Stomach (tissue), 4 donors: ENCODE data around the gene PLXNB2.

Experiments
- POLR2A ChIP-seq, 4 donors: fragments of 450-650 bp; IDR thresholded peaks; one replicate each; pipeline ENCODE4 v1.6.1; 2016; ENCODE audit warnings: antibody characterized with exemption in 4 of 4, control low read depth in 2 of 4, mild to moderate bottlenecking in 1 of 4, moderate library complexity in 1 of 4
- TF ChIP-seq, protein P1 (sequence below), 7 experiments: fragments of 450-650 bp in 4 of 7; fragments of 200-600 bp in 3 of 7; sonication (generic) in 3 of 7; IDR thresholded peaks; one replicate each; pipeline ENCODE4 v1.5.1; 2016 to 2019; ENCODE audit warnings: antibody characterized with exemption in 7 of 7, control low read depth in 2 of 7, mild to moderate bottlenecking in 1 of 7

DNA sequence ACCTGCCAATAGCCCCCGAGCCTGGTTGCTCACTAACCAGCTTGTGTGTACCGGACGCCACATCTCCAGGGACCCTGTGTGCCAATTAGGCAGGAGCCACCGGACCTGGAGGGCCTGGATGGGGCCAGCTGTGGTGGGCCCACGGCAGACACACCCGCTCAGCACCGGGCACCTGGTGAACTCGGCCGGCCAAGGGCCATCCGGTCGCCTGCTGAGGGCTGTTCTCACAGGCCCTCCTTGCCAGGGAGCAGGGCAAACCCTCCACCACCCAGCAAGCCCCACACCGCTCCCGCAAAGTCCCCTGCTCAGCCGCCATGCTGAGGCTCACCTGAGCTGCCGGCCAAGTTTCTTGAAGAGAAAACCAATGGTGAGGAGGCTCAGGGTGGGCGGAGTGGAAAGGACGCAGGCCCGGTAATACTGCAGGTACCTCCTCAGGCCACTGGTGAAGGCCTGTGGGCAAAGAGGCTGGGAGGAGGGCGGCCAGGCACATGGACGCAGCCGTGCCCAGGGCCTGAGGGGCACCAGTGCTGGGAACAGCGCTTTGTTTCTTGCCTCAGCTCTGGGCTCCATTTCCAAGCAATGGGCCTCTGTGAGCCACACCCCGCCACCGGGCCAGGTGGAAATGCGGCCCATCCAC lies 79.7 kb downstream of the PLXNB2 start:
- TF ChIP-seq, protein P1, sequence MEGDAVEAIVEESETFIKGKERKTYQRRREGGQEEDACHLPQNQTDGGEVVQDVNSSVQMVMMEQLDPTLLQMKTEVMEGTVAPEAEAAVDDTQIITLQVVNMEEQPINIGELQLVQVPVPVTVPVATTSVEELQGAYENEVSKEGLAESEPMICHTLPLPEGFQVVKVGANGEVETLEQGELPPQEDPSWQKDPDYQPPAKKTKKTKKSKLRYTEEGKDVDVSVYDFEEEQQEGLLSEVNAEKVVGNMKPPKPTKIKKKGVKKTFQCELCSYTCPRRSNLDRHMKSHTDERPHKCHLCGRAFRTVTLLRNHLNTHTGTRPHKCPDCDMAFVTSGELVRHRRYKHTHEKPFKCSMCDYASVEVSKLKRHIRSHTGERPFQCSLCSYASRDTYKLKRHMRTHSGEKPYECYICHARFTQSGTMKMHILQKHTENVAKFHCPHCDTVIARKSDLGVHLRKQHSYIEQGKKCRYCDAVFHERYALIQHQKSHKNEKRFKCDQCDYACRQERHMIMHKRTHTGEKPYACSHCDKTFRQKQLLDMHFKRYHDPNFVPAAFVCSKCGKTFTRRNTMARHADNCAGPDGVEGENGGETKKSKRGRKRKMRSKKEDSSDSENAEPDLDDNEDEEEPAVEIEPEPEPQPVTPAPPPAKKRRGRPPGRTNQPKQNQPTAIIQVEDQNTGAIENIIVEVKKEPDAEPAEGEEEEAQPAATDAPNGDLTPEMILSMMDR (IDR thresholded peaks at IDR 0.05), result no peak
- no peak for TF ChIP-seq POLR2A (IDR thresholded peaks at IDR 0.05)
